Left forelimb (tissue), 1 donor: ENCODE data around the gene OAS3.
"Not testable (repeated sequence)": the region's sequence is repeated elsewhere in the genome, so short reads cannot be mapped to it uniquely, and the experiment has no call there.

Source experiments
- DNase-seq: peaks from one replicate; pipeline ENCODE4 v3.0.0-alpha.2; 2018; ENCODE audit warnings: low spot score

OAS3 gene

GRCh38 chr12:112957125-112957524, 18.9 kb downstream of the OAS3 start:
- not testable (repeated sequence) for DNase-seq

GRCh38 chr12:112961074-112961473, 22.8 kb downstream of the OAS3 start:
- DNase-seq = no peak

- DNase-seq = no peak
These were observed 23.3 kb downstream of the OAS3 start for GRCh38 chr12:112961536-112961935.

- DNase-seq = no peak
These were observed 24.3 kb downstream of the OAS3 start for GRCh38 chr12:112962561-112962960.

- no peak for DNase-seq
These were observed 25.1 kb downstream of the OAS3 start for GRCh38 chr12:112963227-112963861.

- no peak for DNase-seq
These were observed 25.9 kb downstream of the OAS3 start for GRCh38 chr12:112964067-112964670.

- no peak for DNase-seq
These were observed 26.6 kb downstream of the OAS3 start for GRCh38 chr12:112964915-112965314.

GRCh38 chr12:112965643-112966042, 27.4 kb downstream of the OAS3 start:
- no peak for DNase-seq

GRCh38 chr12:112967306-112967705, 29.0 kb downstream of the OAS3 start:
- no peak for DNase-seq

- no peak for DNase-seq
These were observed 29.6 kb downstream of the OAS3 start for GRCh38 chr12:112967858-112968257.

- no peak for DNase-seq
These were observed 31.5 kb downstream of the OAS3 start for GRCh38 chr12:112969547-112970306.

- no peak for DNase-seq
These were observed 32.1 kb downstream of the OAS3 start for GRCh38 chr12:112970391-112970790.

GRCh38 chr12:112971248-112971647, 33.0 kb downstream of the OAS3 start:
- DNase-seq = no peak

GRCh38 chr12:112973011-112973735, 34.9 kb downstream of the OAS3 start:
- DNase-seq = no peak

- DNase-seq = no peak
These were observed 35.6 kb downstream of the OAS3 start for GRCh38 chr12:112973818-112974231.

- DNase-seq = no peak
These were observed 36.6 kb downstream of the OAS3 start for GRCh38 chr12:112974904-112975303.

- DNase-seq = no peak
These were observed 38.9 kb downstream of the OAS3 start for GRCh38 chr12:112977139-112977538.

GRCh38 chr12:112977641-112978040, 39.4 kb downstream of the OAS3 start:
- no peak for DNase-seq

GRCh38 chr12:112978163-112979040, 40.1 kb downstream of the OAS3 start, which contains the start of gene OAS2:
OAS2 (plus strand) TSS chr12:112978519; CDS start chr12:112978609, 90 bp downstream.
- DNase-seq = no peak

GRCh38 chr12:112979041-112979680, 40.9 kb downstream of the OAS3 start:
- no peak for DNase-seq
